Panc1 (cell line): Measurements from ENCODE around the gene ATG4B.

Source experiments
- CTCF ChIP-seq: fragments of 450-650 bp; IDR thresholded peaks from 2 replicates; pipeline ENCODE4 v1.5.1; 2017; ENCODE audit warnings: mild to moderate bottlenecking
- SIN3A ChIP-seq: IDR thresholded peaks from 2 replicates; pipeline ENCODE4 v1.6.1; 2012; ENCODE audit warnings: low read depth, mild to moderate bottlenecking, low read length, moderate library complexity, borderline replicate concordance; ENCODE audit not compliant: insufficient read depth
- TF ChIP-seq, protein P1 (sequence below), 2 experiments: IDR thresholded peaks; 2 replicates each; pipeline ENCODE4 v1.6.1; 2011 to 2012; ENCODE audit warnings: low read depth in 2 of 2, control low read depth in 1 of 2, low read length in 1 of 2, mild to moderate bottlenecking in 1 of 2, moderate library complexity in 1 of 2; ENCODE audit not compliant: insufficient read depth in 1 of 2

DNA sequence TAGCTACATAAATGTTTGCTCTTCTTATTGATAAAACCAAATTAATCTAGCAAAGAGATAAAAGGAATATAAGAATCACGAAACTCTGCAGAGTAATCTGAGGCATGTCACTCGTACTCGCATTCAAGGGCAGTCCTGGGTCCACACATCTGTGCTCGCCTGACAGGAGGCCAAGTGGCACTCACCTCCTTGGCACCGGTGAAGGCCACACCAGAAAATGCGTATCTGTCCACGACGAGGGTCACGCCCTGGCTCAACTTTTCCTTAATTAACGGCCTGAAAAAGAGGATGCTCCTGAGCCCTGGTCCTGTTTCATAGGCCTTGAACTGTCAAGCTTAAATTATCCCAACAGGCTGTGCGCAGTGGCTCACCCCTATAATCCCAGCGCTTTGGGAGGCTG is 42.6 kb downstream of the ATG4B start:
- TF ChIP-seq, protein P1, sequence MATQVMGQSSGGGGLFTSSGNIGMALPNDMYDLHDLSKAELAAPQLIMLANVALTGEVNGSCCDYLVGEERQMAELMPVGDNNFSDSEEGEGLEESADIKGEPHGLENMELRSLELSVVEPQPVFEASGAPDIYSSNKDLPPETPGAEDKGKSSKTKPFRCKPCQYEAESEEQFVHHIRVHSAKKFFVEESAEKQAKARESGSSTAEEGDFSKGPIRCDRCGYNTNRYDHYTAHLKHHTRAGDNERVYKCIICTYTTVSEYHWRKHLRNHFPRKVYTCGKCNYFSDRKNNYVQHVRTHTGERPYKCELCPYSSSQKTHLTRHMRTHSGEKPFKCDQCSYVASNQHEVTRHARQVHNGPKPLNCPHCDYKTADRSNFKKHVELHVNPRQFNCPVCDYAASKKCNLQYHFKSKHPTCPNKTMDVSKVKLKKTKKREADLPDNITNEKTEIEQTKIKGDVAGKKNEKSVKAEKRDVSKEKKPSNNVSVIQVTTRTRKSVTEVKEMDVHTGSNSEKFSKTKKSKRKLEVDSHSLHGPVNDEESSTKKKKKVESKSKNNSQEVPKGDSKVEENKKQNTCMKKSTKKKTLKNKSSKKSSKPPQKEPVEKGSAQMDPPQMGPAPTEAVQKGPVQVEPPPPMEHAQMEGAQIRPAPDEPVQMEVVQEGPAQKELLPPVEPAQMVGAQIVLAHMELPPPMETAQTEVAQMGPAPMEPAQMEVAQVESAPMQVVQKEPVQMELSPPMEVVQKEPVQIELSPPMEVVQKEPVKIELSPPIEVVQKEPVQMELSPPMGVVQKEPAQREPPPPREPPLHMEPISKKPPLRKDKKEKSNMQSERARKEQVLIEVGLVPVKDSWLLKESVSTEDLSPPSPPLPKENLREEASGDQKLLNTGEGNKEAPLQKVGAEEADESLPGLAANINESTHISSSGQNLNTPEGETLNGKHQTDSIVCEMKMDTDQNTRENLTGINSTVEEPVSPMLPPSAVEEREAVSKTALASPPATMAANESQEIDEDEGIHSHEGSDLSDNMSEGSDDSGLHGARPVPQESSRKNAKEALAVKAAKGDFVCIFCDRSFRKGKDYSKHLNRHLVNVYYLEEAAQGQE (IDR thresholded peaks at IDR 0.05; ENCODE audit: insufficient read depth in 1 of 2, low read depth in 2 of 2, low read length in 1 of 2) = no peak
- TF ChIP-seq CTCF (no peak), SIN3A (no peak)
